HS-27A (cell line): ENCODE results near the gene EXT2.

Source experiments
- DNase-seq: peaks from one replicate; pipeline ENCODE4 v3.0.0-alpha.2; 2012; ENCODE audit warnings: low read depth, missing footprints

EXT2 gene

GRCh38 chr11:44133335-44133946 lies 38.0 kb downstream of the EXT2 start:
- no peak for DNase-seq

- no peak for DNase-seq
Measured at GRCh38 chr11:44134625-44135024, 39.1 kb downstream of the EXT2 start.

- no peak for DNase-seq
Measured at GRCh38 chr11:44136176-44136945, 40.9 kb downstream of the EXT2 start.

GRCh38 chr11:44137057-44137456 lies 41.6 kb downstream of the EXT2 start:
- no peak for DNase-seq

GRCh38 chr11:44138286-44138685 lies 42.8 kb downstream of the EXT2 start:
- DNase-seq: no peak

GRCh38 chr11:44138980-44139379 lies 43.5 kb downstream of the EXT2 start:
- no peak for DNase-seq

GRCh38 chr11:44139565-44140330 lies 44.3 kb downstream of the EXT2 start:
- DNase-seq: no peak

- DNase-seq: no peak
Measured at GRCh38 chr11:44140372-44140771, 44.9 kb downstream of the EXT2 start.

GRCh38 chr11:44140805-44141204 lies 45.3 kb downstream of the EXT2 start:
- no peak for DNase-seq

GRCh38 chr11:44143987-44144909 lies 48.8 kb downstream of the EXT2 start:
- DNase-seq: no peak

GRCh38 chr11:44145011-44145775 lies 49.7 kb downstream of the EXT2 start:
- no peak for DNase-seq

- no peak for DNase-seq
Measured at GRCh38 chr11:44146931-44147330, 51.5 kb downstream of the EXT2 start.

- no peak for DNase-seq
Measured at GRCh38 chr11:44147751-44148150, 52.3 kb downstream of the EXT2 start.

GRCh38 chr11:44149651-44150050 lies 54.2 kb downstream of the EXT2 start:
- DNase-seq: no peak

GRCh38 chr11:44150401-44150800 lies 54.9 kb downstream of the EXT2 start:
- DNase-seq: no peak

- no peak for DNase-seq
Measured at GRCh38 chr11:44157019-44157418, 61.5 kb downstream of the EXT2 start.

- no peak for DNase-seq
Measured at GRCh38 chr11:44158384-44158783, 62.9 kb downstream of the EXT2 start.

- no peak for DNase-seq
Measured at GRCh38 chr11:44159848-44160721, 64.6 kb downstream of the EXT2 start.

- DNase-seq: no peak
Measured at GRCh38 chr11:44162004-44162403, 66.5 kb downstream of the EXT2 start.

- no peak for DNase-seq
Measured at GRCh38 chr11:44162662-44163061, 67.2 kb downstream of the EXT2 start.
